CD4-positive, alpha-beta T cell treated with Interleukin-17A for 4 hours (primary cell): ENCODE results near the gene MTCP1.

Experiments
- DNase-seq: peaks from one replicate; pipeline ENCODE4 v3.0.0-alpha.2; 2020; ENCODE audit warnings: mixed read lengths

MTCP1 gene

GRCh38 chrX:155070975-155071693 is at the start of gene MTCP1, which contains the start of the genes BRCC3 and CMC4:
MTCP1 (minus strand) TSS chrX:155071136; CDS start chrX:155066010, 5,126 bp downstream.
BRCC3 (plus strand) TSS chrX:155071508; CDS start chrX:155071528, 20 bp downstream.
CMC4 (minus strand) TSS chrX:155071136; CDS start chrX:155064023, 7,113 bp downstream.
- peak; percentile 82 for DNase-seq

GRCh38 chrX:155115174-155115819 is 44.4 kb upstream of the MTCP1 start:
- DNase-seq: no peak

GRCh38 chrX:155113097-155113496 is 42.2 kb upstream of the MTCP1 start:
- no peak for DNase-seq

- DNase-seq: no peak
These were observed 41.2 kb upstream of the MTCP1 start for GRCh38 chrX:155112171-155112570.

- no peak for DNase-seq
These were observed 37.5 kb upstream of the MTCP1 start for GRCh38 chrX:155108427-155108826.

GRCh38 chrX:155105919-155106318 is 35.0 kb upstream of the MTCP1 start:
- DNase-seq: no peak

- DNase-seq: peak; percentile 42
These were observed 23.6 kb upstream of the MTCP1 start for GRCh38 chrX:155094468-155095061.

GRCh38 chrX:155086961-155087735 is 16.2 kb upstream of the MTCP1 start:
- DNase-seq: no peak

GRCh38 chrX:155086202-155086840 is 15.4 kb upstream of the MTCP1 start:
- peak; percentile 62 for DNase-seq

GRCh38 chrX:155071694-155072280 is 851 bp upstream of the MTCP1 start:
- DNase-seq: no peak

- no peak for DNase-seq
These were observed 317 bp downstream of the MTCP1 start for GRCh38 chrX:155070663-155070974.

- no peak for DNase-seq
These were observed 898 bp downstream of the MTCP1 start for GRCh38 chrX:155070038-155070437.

GRCh38 chrX:155069414-155069813 is 1.5 kb downstream of the MTCP1 start:
- DNase-seq: no peak

GRCh38 chrX:155068165-155068564 is 2.8 kb downstream of the MTCP1 start:
- no peak for DNase-seq

GRCh38 chrX:155065035-155065734 is 5.8 kb downstream of the MTCP1 start:
- DNase-seq: no peak

- DNase-seq: no peak
These were observed 9.2 kb downstream of the MTCP1 start for GRCh38 chrX:155061760-155062159.

GRCh38 chrX:155056877-155057792 is 13.8 kb downstream of the MTCP1 start:
- peak; percentile 65 for DNase-seq

GRCh38 chrX:155056471-155056870 is 14.5 kb downstream of the MTCP1 start:
- peak; percentile 39 for DNase-seq

GRCh38 chrX:155055494-155055893 is 15.4 kb downstream of the MTCP1 start:
- DNase-seq: no peak

- no peak for DNase-seq
These were observed 16.7 kb downstream of the MTCP1 start for GRCh38 chrX:155054255-155054654.

- no peak for DNase-seq
These were observed 17.3 kb downstream of the MTCP1 start for GRCh38 chrX:155053656-155054055.
